ENCODE measurements around the gene TECPR2. TPM values are rescaled to one million over a fixed set of nuclear protein-coding genes. Genes with fewer than 3 reads are reported as not detected.
"Not testable (repeated sequence)": the region's sequence is repeated elsewhere in the genome, so short reads cannot be mapped to it uniquely, and the experiment has no call there.

Gene TECPR2
- total RNA-seq, 2 experiments from 2014 or later = 8.4 to 9.7 TPM

GRCh38 chr14:102550927-102551401 lies 188.2 kb downstream of the TECPR2 start:
- POLR2A ChIA-PET, CTCF ChIA-PET: not testable (repeated sequence)

Other genes with a start within 250 kb of the TECPR2 start
- gene WDR20, start 223.0 kb upstream of the TECPR2 start, total RNA-seq = 10 to 100 TPM; 24.8 to 30.9 TPM
- 1 to 10 TPM; 7.8 to 9.6 TPM for gene MOK, start 57.8 kb upstream of the TECPR2 start, total RNA-seq
- gene ZNF839, start 43.2 kb upstream of the TECPR2 start, total RNA-seq = 10 to 100 TPM; 13.5 to 14.2 TPM
- gene CINP, start 51 bp upstream of the TECPR2 start, total RNA-seq = 10 to 100 TPM; 63.4 to 69.4 TPM
- 10 to 100 TPM; 11.8 to 15.2 TPM for gene ANKRD9, start 146.8 kb downstream of the TECPR2 start, total RNA-seq
- gene RCOR1, start 229.7 kb downstream of the TECPR2 start, total RNA-seq = 10 to 100 TPM; 15.3 to 15.8 TPM

Measured in activated CD8-positive, alpha-beta memory T cell treated with anti-CD3 and anti-CD28 coated beads for 36 hours (primary cell).